SK-N-SH (cell line): Measurements from ENCODE around the gene EMC7.

Experiments
- TF ChIP-seq, protein P1 (sequence below): IDR thresholded peaks from 2 replicates; pipeline ENCODE4 v1.6.1; 2012; ENCODE audit warnings: mild to moderate bottlenecking, low read depth, low read length, moderate library complexity
- TF ChIP-seq, protein P2 (sequence below): fragments of 150-350 bp; IDR thresholded peaks from 2 replicates; pipeline ENCODE4 v1.6.1; 2017; ENCODE audit warnings: antibody characterized with exemption, low read length, low read depth, borderline replicate concordance

DNA sequence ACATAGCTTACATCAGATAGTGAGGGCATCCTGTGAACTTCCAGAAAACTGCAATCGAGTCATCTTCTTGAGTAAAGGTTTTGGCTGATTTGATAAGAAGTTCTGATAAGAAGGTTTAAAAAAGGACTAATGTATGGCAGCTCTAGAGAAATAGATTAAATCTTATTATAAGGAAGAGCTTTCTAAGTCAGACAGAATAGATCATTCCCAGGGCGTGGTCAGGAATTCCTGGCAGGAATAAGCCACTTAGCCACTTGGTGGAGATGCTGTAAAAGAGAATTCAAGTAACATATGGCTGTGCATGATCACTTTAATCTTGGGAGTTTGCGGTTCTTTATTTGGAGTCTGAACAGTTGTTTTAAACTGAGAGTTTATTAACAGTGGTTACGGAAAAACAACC is 17.6 kb upstream of the EMC7 start:
- TF ChIP-seq, protein P1, sequence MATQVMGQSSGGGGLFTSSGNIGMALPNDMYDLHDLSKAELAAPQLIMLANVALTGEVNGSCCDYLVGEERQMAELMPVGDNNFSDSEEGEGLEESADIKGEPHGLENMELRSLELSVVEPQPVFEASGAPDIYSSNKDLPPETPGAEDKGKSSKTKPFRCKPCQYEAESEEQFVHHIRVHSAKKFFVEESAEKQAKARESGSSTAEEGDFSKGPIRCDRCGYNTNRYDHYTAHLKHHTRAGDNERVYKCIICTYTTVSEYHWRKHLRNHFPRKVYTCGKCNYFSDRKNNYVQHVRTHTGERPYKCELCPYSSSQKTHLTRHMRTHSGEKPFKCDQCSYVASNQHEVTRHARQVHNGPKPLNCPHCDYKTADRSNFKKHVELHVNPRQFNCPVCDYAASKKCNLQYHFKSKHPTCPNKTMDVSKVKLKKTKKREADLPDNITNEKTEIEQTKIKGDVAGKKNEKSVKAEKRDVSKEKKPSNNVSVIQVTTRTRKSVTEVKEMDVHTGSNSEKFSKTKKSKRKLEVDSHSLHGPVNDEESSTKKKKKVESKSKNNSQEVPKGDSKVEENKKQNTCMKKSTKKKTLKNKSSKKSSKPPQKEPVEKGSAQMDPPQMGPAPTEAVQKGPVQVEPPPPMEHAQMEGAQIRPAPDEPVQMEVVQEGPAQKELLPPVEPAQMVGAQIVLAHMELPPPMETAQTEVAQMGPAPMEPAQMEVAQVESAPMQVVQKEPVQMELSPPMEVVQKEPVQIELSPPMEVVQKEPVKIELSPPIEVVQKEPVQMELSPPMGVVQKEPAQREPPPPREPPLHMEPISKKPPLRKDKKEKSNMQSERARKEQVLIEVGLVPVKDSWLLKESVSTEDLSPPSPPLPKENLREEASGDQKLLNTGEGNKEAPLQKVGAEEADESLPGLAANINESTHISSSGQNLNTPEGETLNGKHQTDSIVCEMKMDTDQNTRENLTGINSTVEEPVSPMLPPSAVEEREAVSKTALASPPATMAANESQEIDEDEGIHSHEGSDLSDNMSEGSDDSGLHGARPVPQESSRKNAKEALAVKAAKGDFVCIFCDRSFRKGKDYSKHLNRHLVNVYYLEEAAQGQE = no peak
- TF ChIP-seq, protein P2, sequence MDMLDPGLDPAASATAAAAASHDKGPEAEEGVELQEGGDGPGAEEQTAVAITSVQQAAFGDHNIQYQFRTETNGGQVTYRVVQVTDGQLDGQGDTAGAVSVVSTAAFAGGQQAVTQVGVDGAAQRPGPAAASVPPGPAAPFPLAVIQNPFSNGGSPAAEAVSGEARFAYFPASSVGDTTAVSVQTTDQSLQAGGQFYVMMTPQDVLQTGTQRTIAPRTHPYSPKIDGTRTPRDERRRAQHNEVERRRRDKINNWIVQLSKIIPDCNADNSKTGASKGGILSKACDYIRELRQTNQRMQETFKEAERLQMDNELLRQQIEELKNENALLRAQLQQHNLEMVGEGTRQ = no peak
